CD4-positive, alpha-beta T cell treated with Interleukin-4 for 4 hours (primary cell): ENCODE results near the gene PRKCZ.
"Not testable (repeated sequence)": the region's sequence is repeated elsewhere in the genome, so short reads cannot be mapped to it uniquely, and the experiment has no call there.

ENCODE experiments used
- DNase-seq: peaks from one replicate; pipeline ENCODE4 v3.0.0-alpha.2; 2020

Gene PRKCZ

GRCh38 chr1:2137257-2138121 lies 87.3 kb downstream of the PRKCZ start:
- no peak for DNase-seq

GRCh38 chr1:2139156-2139555 lies 88.9 kb downstream of the PRKCZ start:
- DNase-seq = not testable (repeated sequence)

GRCh38 chr1:2141025-2141424 lies 90.8 kb downstream of the PRKCZ start:
- no peak for DNase-seq

GRCh38 chr1:2143814-2144500 lies 93.7 kb downstream of the PRKCZ start:
- DNase-seq = no peak

GRCh38 chr1:2144501-2145090 lies 94.4 kb downstream of the PRKCZ start:
- no peak for DNase-seq

- DNase-seq = no peak
Measured at GRCh38 chr1:2145946-2146835, 96.0 kb downstream of the PRKCZ start.

- DNase-seq = no peak
Measured at GRCh38 chr1:2146836-2147517, 96.8 kb downstream of the PRKCZ start.

- DNase-seq = not testable (repeated sequence)
Measured at GRCh38 chr1:2147869-2148268, 97.7 kb downstream of the PRKCZ start.

GRCh38 chr1:2148691-2149090 lies 98.5 kb downstream of the PRKCZ start:
- peak; percentile 75 for DNase-seq

GRCh38 chr1:2150801-2151200 lies 100.6 kb downstream of the PRKCZ start:
- DNase-seq = no peak

- DNase-seq = no peak
Measured at GRCh38 chr1:2151252-2151651, 101.0 kb downstream of the PRKCZ start.

GRCh38 chr1:2151911-2152310 lies 101.7 kb downstream of the PRKCZ start:
- no peak for DNase-seq

GRCh38 chr1:2152954-2153353 lies 102.7 kb downstream of the PRKCZ start:
- no peak for DNase-seq

GRCh38 chr1:2154022-2154421 lies 103.8 kb downstream of the PRKCZ start:
- DNase-seq = no peak

GRCh38 chr1:2155147-2155598 lies 105.0 kb downstream of the PRKCZ start:
- DNase-seq = no peak

GRCh38 chr1:2155788-2156187 lies 105.6 kb downstream of the PRKCZ start:
- DNase-seq = no peak

- DNase-seq = no peak
Measured at GRCh38 chr1:2156866-2157265, 106.7 kb downstream of the PRKCZ start.

GRCh38 chr1:2157856-2158255 lies 107.6 kb downstream of the PRKCZ start:
- no peak for DNase-seq

GRCh38 chr1:2158272-2158671 lies 108.1 kb downstream of the PRKCZ start:
- DNase-seq = no peak

- no peak for DNase-seq
Measured at GRCh38 chr1:2159124-2159523, 108.9 kb downstream of the PRKCZ start.

- no peak for DNase-seq
Measured at GRCh38 chr1:2160451-2161300, 110.5 kb downstream of the PRKCZ start.
